ENCODE measurements around the gene DNMBP.

DNMBP gene

DNA sequence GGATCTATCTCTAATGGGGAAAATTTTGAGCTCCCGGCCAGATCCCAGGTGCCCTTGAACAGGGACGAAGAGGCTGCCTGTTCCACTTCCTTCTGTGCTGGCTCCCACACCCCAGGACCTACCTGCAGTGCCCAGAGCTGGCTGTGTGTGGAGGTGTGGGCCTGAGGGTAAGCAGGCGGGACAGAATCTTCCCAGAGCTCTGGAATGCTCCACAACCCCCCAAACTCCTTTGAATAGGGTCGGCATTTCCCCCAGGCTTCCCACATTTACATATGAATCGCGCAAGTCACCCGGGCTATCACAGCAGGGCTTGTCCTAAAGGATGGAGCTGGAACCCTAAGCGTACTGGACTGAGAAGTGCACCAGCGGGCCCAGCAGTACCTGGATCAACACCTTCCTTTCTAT is 95.9 kb downstream of the DNMBP start:
- Histone ChIP-seq H3K9ac (ENCODE audit: low read length) (no peak overlapping the region), H3K9me2 (replicated peaks; ENCODE audit: insufficient read depth, low read length) (no peaks in the 10 kb centered on the region), H2AFZ (ENCODE audit: low read length) (no peak overlapping the region), H3K27me3 (replicated peaks; ENCODE audit: insufficient read depth, low read length) (no peaks in the 10 kb centered on the region), H3K4me1 (ENCODE audit: low read length) (no peaks in the 10 kb centered on the region), H3K4me2 (ENCODE audit: low read depth, low read length) (no peak overlapping the region), H3K79me2 (ENCODE audit: low read length) (no peaks in the 10 kb centered on the region), H3K4me3 (ENCODE audit: low read length) (no peak overlapping the region), H3K36me3 (replicated peaks; ENCODE audit: insufficient read depth, low read length) (no peaks in the 10 kb centered on the region), H4K20me1 (ENCODE audit: insufficient read depth, low read length) (no peaks in the 10 kb centered on the region), H3K27ac (ENCODE audit: low read length) (no peak overlapping the region), H3K9me3 (replicated peaks; ENCODE audit: insufficient read depth, low read length) (no peaks in the 10 kb centered on the region), H3F3A (ENCODE audit: insufficient read depth, low read length) (no peaks in the 10 kb centered on the region)
- no peak for DNase-seq
- no peak for TF ChIP-seq EZH2phosphoT487 (IDR thresholded peaks at IDR 0.05; ENCODE audit: low read length)

DNA sequence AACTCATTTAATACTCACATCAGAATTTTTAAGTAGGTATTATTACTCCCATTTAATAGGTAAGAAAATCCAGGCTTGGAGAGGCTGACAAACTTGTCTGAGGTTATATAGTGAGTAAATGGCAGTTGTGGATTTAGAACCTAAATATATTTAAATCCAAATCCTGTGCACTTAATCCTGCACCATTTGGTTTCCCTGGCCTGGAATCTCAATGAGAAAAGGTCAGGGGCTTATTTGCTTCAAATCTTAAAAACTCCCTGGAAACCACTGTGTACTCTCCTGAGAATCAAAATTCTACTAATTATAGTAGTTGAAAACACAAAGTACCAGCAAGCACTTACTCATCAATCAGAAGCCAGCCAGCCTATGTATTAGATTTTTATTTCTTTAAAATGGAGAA is 97.7 kb downstream of the DNMBP start:
- Histone ChIP-seq H3K4me3 (ENCODE audit: low read length) (no peak overlapping the region), H2AFZ (ENCODE audit: low read length) (no peak overlapping the region), H3K9ac (ENCODE audit: low read length) (no peak overlapping the region), H3K27me3 (replicated peaks; ENCODE audit: insufficient read depth, low read length) (no peaks in the 10 kb centered on the region), H3K27ac (ENCODE audit: low read length) (no peak overlapping the region), H3K36me3 (replicated peaks; ENCODE audit: insufficient read depth, low read length) (no peaks in the 10 kb centered on the region), H3K9me3 (replicated peaks; ENCODE audit: insufficient read depth, low read length) (no peaks in the 10 kb centered on the region), H3F3A (ENCODE audit: insufficient read depth, low read length) (no peaks in the 10 kb centered on the region), H3K9me2 (replicated peaks; ENCODE audit: insufficient read depth, low read length) (no peaks in the 10 kb centered on the region), H3K4me2 (ENCODE audit: low read depth, low read length) (no peak overlapping the region), H4K20me1 (ENCODE audit: insufficient read depth, low read length) (no peaks in the 10 kb centered on the region), H3K79me2 (ENCODE audit: low read length) (no peaks in the 10 kb centered on the region), H3K4me1 (ENCODE audit: low read length) (no peaks in the 10 kb centered on the region)
- DNase-seq, result no peak
- TF ChIP-seq, protein P1, sequence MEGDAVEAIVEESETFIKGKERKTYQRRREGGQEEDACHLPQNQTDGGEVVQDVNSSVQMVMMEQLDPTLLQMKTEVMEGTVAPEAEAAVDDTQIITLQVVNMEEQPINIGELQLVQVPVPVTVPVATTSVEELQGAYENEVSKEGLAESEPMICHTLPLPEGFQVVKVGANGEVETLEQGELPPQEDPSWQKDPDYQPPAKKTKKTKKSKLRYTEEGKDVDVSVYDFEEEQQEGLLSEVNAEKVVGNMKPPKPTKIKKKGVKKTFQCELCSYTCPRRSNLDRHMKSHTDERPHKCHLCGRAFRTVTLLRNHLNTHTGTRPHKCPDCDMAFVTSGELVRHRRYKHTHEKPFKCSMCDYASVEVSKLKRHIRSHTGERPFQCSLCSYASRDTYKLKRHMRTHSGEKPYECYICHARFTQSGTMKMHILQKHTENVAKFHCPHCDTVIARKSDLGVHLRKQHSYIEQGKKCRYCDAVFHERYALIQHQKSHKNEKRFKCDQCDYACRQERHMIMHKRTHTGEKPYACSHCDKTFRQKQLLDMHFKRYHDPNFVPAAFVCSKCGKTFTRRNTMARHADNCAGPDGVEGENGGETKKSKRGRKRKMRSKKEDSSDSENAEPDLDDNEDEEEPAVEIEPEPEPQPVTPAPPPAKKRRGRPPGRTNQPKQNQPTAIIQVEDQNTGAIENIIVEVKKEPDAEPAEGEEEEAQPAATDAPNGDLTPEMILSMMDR (IDR thresholded peaks at IDR 0.05; ENCODE audit: low read length), result no peak
- TF ChIP-seq EZH2phosphoT487 (IDR thresholded peaks at IDR 0.05; ENCODE audit: low read length), result no peak
- no peak for TF ChIP-seq EZH2 (optimal IDR thresholded peaks at IDR 0.05; ENCODE audit: low read depth, low read length)

DNA sequence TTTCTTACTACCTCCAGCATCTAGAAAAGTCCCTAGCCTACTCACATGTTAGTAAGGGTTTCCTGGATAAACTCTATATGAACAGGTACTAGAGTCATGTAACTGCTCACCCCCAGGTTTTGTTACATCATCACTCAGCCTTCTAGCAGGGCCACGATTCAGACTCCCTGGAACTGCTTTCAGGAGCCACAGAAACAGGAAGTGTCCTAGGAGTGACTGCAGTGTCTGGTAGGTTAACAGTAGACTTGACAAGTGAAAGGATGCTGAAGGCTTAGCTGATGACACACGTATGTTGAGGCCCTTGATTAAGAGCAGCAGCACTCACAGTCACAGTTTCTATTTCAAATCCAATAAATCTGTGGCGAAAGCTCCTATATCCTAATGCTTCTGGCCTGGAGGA is 101.2 kb downstream of the DNMBP start:
- Histone ChIP-seq H3K9me3 (replicated peaks; ENCODE audit: insufficient read depth, low read length) (no peaks in the 10 kb centered on the region), H3K9me2 (replicated peaks; ENCODE audit: insufficient read depth, low read length) (no peaks in the 10 kb centered on the region), H3K27me3 (replicated peaks; ENCODE audit: insufficient read depth, low read length) (no peaks in the 10 kb centered on the region), H3K36me3 (replicated peaks; ENCODE audit: insufficient read depth, low read length) (no peaks in the 10 kb centered on the region), H3K9ac (ENCODE audit: low read length) (no peak overlapping the region), H3F3A (ENCODE audit: insufficient read depth, low read length) (no peaks in the 10 kb centered on the region), H2AFZ (ENCODE audit: low read length) (no peak overlapping the region), H3K4me3 (ENCODE audit: low read length) (no peak overlapping the region), H3K4me1 (ENCODE audit: low read length) (no peaks in the 10 kb centered on the region), H3K4me2 (ENCODE audit: low read depth, low read length) (no peak overlapping the region), H4K20me1 (ENCODE audit: insufficient read depth, low read length) (no peaks in the 10 kb centered on the region), H3K27ac (ENCODE audit: low read length) (no peak overlapping the region), H3K79me2 (ENCODE audit: low read length) (no peaks in the 10 kb centered on the region)
- no peak for TF ChIP-seq EZH2phosphoT487 (IDR thresholded peaks at IDR 0.05; ENCODE audit: low read length)
- TF ChIP-seq, protein P1 (IDR thresholded peaks at IDR 0.05; ENCODE audit: low read length), result no peak
- no peak for TF ChIP-seq EZH2 (optimal IDR thresholded peaks at IDR 0.05; ENCODE audit: low read depth, low read length)
- DNase-seq, result no peak

DNA sequence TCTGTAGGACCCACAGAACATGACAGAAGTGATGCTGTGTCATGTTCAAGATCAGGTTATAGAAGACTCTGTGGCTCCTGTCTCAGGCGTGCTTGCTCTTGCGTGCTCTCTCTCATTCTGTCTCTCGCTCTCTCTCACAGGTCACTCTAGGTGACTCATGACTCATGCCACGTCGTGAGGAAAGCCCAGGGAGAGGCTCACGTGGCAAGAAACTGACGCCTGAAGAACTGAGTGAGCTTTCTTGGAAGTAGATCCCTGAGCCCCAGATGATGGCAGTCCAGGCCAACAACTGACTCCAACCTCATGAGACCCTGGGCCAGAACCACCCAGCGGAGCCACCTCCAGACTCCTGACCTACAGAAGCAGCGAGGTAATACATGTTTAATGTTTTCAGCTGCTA is 103.3 kb downstream of the DNMBP start:
- no peaks in the 10 kb centered on the region for H3K9me2 ChIP-seq (replicated peaks; ENCODE audit: insufficient read depth, low read length)
- no peak overlapping the region for H3K4me3 ChIP-seq (ENCODE audit: low read length)
- TF ChIP-seq EZH2phosphoT487 (IDR thresholded peaks at IDR 0.05; ENCODE audit: low read length) (no peak), EZH2 (optimal IDR thresholded peaks at IDR 0.05; ENCODE audit: low read depth, low read length) (no peak)
- TF ChIP-seq, protein P1 (IDR thresholded peaks at IDR 0.05; ENCODE audit: low read length), result no peak
- no peak overlapping the region for H3K27ac ChIP-seq (ENCODE audit: low read length)
- no peak overlapping the region for H3K9ac ChIP-seq (ENCODE audit: low read length)
- H3K4me1 ChIP-seq (ENCODE audit: low read length), result no peaks in the 10 kb centered on the region
- H3K9me3 ChIP-seq (replicated peaks; ENCODE audit: insufficient read depth, low read length), result no peaks in the 10 kb centered on the region
- no peaks in the 10 kb centered on the region for H3K79me2 ChIP-seq (ENCODE audit: low read length)
- no peak overlapping the region for H3K4me2 ChIP-seq (ENCODE audit: low read depth, low read length)
- no peak overlapping the region for H2AFZ ChIP-seq (ENCODE audit: low read length)
- no peak for DNase-seq
- no peaks in the 10 kb centered on the region for H3K36me3 ChIP-seq (replicated peaks; ENCODE audit: insufficient read depth, low read length)
- no peaks in the 10 kb centered on the region for H3F3A ChIP-seq (ENCODE audit: insufficient read depth, low read length)
- H4K20me1 ChIP-seq (ENCODE audit: insufficient read depth, low read length), result no peaks in the 10 kb centered on the region
- H3K27me3 ChIP-seq (replicated peaks; ENCODE audit: insufficient read depth, low read length), result no peaks in the 10 kb centered on the region
